GM21526 (cell line): ENCODE data around the gene SLC38A11.
"Not testable (repeated sequence)": the region's sequence is repeated elsewhere in the genome, so short reads cannot be mapped to it uniquely, and the experiment has no call there.

Experiments used
- ATAC-seq: cut with Tn5 transposase; IDR thresholded peaks from one replicate; pipeline ENCODE4 v1.9.1; 2021; ENCODE audit warnings: moderate library complexity; ENCODE audit not compliant: unreplicated experiment, low FRiP score

The SLC38A11 gene

GRCh38 chr2:164954954-164955701 lies at the start of gene SLC38A11:
SLC38A11 (minus strand) TSS chr2:164955525; CDS start chr2:164955247, 278 bp downstream.
- ATAC-seq, result no peak

- ATAC-seq, result no peak
Observed at GRCh38 chr2:165003443-165004130, 48.3 kb upstream of the SLC38A11 start.

GRCh38 chr2:165002638-165003037 lies 47.3 kb upstream of the SLC38A11 start:
- ATAC-seq, result no peak

GRCh38 chr2:164994664-164995299 lies 39.5 kb upstream of the SLC38A11 start:
- not testable (repeated sequence) for ATAC-seq

- no peak for ATAC-seq
Observed at GRCh38 chr2:164993287-164994016, 38.1 kb upstream of the SLC38A11 start.

- ATAC-seq, result peak; percentile 65
Observed at GRCh38 chr2:164992818-164993217, 37.5 kb upstream of the SLC38A11 start.

- ATAC-seq, result peak; percentile 13
Observed at GRCh38 chr2:164992093-164992454, 36.7 kb upstream of the SLC38A11 start.

- peak; percentile 72 for ATAC-seq
Observed at GRCh38 chr2:164991361-164992092, 36.2 kb upstream of the SLC38A11 start.

- not testable (repeated sequence) for ATAC-seq
Observed at GRCh38 chr2:164990953-164991352, 35.6 kb upstream of the SLC38A11 start.

- not testable (repeated sequence) for ATAC-seq
Observed at GRCh38 chr2:164988805-164989204, 33.5 kb upstream of the SLC38A11 start.

- not testable (repeated sequence) for ATAC-seq
Observed at GRCh38 chr2:164986027-164986426, 30.7 kb upstream of the SLC38A11 start.

- no peak for ATAC-seq
Observed at GRCh38 chr2:164984428-164984827, 29.1 kb upstream of the SLC38A11 start.

- no peak for ATAC-seq
Observed at GRCh38 chr2:164981217-164981990, 26.1 kb upstream of the SLC38A11 start.

GRCh38 chr2:164980688-164981087 lies 25.4 kb upstream of the SLC38A11 start:
- ATAC-seq, result not testable (repeated sequence)

- no peak for ATAC-seq
Observed at GRCh38 chr2:164979113-164979512, 23.8 kb upstream of the SLC38A11 start.

GRCh38 chr2:164976875-164977470 lies 21.6 kb upstream of the SLC38A11 start:
- ATAC-seq, result not testable (repeated sequence)

- ATAC-seq, result no peak
Observed at GRCh38 chr2:164976301-164976700, 21.0 kb upstream of the SLC38A11 start.

- ATAC-seq, result no peak
Observed at GRCh38 chr2:164975891-164976290, 20.6 kb upstream of the SLC38A11 start.

- no peak for ATAC-seq
Observed at GRCh38 chr2:164974221-164974620, 18.9 kb upstream of the SLC38A11 start.
